CD4-positive, alpha-beta T cell treated with Interferon alpha-2 for 1 hour (primary cell): ENCODE results near the gene SBK1.
"Not testable (repeated sequence)": the region's sequence is repeated elsewhere in the genome, so short reads cannot be mapped to it uniquely, and the experiment has no call there.

Source experiments
- DNase-seq, 2 donors: peaks; one replicate each; pipeline ENCODE4 v3.0.0-alpha.2; 2020 to 2022

Gene SBK1

GRCh38 chr16:28291651-28292626 is at the start of gene SBK1:
TSS of gene SBK1 (plus strand) at chr16:28292525. CDS start at chr16:28317392, 24,867 bp downstream.
- DNase-seq = peak; percentile 81 to 90

DNA sequence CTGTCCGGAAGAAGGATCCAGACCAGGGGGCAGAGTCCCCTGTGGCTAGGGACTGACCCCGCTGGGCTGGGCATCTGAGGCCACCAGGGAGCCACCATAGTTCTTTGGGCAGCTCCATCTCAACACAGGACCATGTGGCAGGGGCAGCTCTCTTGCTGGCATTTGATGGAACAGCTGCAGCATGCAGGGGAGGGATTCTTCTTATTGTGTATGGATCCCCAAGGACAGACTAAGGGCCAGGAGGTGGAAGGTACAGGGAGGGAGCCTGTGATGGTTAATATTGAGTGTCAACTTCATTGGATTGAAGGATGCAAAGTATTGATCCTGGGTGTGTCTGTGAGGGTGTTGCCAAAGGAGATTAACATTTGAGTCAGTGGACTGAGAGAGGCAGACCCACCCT is 42.8 kb upstream of the SBK1 start:
- not testable (repeated sequence) for DNase-seq

DNA sequence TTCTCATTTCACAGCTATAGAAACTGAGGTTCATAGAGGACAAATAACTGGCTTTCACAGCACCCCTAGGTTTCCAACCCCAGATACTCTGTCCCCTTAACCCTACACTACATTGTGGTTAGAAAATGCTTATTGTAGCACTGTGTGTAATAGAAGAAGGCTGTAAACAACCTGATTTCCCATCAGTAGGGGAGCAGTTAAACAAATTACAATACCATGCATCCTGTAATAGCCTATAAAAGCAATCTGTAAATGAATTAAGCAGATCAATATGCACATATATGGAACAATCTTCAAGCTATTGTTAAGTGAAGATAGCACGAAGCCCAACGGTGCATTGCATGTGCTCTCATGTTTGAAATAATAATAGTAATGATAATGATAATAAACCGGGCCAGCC is 41.3 kb upstream of the SBK1 start:
- no peak for DNase-seq

GRCh38 chr16:28254158-28254557 is 38.2 kb upstream of the SBK1 start:
- DNase-seq = no peak

DNA sequence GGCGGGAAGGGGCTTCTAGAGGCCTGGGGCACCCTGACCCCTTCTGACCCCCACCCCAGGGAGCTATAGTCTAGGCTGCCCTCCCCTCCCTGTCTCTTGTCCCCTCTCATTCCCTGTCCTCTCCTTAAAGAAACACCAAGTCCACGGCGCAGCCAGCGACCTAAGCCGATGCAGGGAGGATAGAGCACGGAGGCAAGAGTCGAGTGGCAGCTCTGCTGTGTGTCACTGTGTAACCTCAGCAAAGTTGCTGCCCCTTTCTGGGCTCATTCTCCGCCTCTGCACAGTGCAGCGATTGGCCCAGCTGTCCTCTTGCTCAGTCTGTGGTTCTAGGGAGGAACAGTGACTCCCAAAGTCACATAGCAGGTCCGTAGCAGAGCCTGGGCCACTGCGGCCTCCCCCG is 36.5 kb upstream of the SBK1 start:
- DNase-seq = no peak

DNA sequence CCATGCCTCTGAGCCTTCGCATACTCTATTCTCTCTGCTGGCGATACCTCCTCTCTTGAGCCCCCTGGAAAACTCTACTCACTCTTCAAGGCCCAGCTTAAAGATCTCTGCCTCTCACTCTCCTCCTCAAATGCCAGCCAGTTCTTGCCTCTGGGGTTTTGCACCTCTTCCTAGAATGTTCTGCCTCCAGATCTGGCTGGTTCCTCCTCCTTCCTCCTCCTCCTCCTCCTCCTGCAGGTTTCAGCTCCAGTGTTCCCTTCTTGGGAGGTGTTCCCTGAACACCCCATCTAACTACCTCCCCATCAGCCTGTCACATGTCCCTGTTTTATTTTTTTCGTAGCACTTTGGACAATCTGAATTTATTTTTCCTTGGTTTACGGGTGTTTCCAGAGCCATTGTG is 35.1 kb upstream of the SBK1 start:
- DNase-seq = no peak

GRCh38 chr16:28258567-28258966 is 33.8 kb upstream of the SBK1 start:
- DNase-seq = no peak

DNA sequence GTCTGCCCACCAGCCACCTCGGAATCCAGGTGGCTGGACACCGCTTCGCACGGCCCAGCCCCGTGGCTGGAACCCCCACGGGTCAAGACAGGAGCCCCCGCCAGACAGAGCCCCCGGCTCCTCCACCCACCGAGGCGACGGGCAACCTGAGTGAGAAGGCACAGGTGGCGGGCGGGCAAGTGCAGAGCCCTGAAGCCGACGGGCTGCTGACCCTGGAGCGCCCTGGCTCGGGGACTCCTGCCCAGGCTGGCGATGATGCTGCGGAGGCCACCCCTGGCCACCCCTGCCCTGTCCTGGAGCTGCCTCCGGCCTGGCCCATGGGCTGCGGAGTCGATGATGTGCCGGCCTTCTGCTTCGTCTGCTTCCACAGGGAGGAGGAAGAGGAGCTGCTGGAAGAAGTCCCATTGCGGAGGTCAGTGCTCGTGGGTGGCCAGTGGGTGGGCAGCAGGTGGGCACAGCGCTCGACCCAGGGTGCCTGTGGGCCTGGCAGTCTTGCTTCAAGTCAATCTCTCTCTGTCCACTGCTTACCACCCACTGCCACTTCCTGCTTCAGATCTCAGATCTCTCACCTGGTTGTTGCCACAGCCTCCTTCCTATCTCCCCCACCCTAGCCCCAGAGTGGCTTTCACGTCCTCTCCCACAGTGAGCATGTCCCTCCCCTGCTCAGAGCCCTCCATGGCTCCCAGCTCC is 33.1 kb upstream of the SBK1 start:
- DNase-seq = no peak

DNA sequence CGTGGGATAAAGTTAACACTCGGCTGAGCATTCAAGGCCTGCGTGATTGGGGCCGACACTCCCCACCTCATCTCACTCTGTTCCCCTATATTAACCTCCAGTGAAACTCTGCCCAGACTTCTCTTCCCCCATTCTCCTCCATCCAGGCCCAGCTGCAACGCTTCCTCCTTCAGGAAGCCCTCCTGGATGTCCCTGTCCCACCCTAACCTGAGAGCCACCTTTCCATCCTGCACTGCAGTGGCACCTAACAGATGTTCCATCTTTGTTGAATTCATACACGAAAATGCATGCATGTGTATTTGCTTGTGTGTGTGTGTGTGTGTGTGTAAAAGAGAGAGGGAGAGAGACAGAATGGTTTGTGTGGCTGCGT is 32.6 kb upstream of the SBK1 start:
- DNase-seq = no peak

DNA sequence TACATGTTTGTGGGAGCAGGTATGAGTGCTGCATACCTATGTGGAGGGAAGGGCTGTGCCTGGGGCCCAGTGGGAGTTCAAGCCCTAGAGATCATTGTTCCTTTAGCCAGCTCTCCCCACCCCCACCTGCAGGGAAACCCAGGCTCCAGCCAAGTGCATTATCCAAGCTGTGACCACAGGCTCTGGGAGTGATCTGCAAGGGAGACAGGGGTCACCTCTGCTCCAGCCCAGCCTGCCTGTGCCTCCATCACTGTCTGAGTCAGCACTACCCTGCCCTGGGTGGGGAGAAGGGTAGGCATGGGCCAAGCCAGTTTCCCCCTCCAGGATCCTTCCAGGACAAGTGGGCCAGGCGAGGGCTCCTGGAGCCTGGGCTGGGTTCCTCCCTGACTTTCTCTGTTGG is 32.1 kb upstream of the SBK1 start:
- DNase-seq = no peak

DNA sequence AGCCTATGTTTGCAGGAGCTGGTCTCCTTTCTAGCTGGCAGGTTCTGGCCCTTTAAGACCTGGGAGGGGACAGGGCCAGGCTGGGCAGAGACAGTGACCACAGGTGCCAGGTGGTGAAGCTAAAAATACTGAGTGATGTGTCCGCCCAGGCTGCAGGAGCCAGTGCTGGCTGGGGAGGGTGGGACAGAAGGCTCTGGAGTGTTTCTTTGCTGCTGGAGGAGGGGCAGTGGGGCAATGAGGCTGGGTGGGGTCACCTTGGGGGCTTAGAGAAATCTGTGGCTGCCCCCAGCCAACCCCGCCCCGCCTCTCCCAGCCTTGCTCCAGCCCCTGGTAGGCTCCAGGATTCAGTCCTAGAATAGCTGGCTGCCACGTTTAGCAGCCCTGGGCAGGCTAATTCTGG is 30.4 kb upstream of the SBK1 start:
- no peak for DNase-seq

DNA sequence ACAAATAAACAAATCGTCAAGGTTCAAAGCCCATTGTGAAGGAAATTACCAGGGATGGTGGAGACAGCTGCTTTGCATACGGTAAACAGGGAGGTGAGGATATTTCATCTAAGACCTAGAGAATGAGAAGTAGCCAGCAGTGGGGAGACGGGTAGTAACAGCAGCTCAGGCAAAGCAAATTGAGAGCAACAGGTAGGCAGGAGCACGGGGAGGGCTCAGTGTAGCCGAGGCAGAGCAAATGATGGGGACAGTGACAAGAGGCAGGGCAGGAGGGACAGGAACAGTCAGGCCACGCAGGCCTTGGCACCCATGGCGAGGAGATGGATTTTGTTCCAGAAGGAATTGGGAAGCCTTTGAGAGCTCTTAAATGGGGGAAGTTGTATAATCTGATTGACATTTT is 29.0 kb upstream of the SBK1 start:
- DNase-seq = no peak

GRCh38 chr16:28264656-28265055 is 27.7 kb upstream of the SBK1 start:
- no peak for DNase-seq

DNA sequence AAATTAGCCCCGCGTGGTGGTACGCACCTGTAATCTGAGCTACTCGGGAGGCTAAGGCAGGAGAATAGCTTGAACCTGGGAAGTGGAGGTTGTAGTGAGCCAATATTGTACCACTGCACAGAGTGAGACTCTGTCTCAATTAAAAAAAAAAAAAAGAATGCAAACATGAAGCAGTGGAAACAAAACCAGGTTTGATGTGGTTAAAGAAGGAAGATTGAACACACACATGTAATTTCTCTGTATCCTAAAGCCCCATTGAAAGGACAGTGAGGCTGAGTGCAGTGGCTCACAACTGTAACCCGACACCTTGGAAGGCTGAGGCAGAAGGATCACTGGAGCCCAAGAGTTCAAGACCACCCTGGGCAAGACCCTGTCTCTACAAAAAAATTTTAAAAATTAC is 26.5 kb upstream of the SBK1 start:
- no peak for DNase-seq

DNA sequence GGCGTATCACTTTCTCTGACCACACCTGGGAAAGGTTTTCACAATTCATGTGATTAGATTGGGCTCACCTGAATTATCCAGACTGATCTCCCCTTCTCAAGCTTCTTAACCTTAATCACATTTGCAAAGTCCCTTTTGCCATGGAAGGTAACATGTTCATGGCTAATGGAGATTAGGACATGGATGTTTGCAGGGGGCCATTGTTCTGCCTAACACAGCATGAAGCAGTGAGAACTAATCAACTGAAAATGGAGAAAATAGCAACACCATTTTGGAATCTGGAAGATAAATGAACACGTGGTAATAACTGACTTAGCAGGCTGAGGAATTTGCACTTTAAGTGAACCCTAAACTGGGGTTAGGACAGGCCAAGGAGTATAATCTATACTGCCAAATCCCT is 25.0 kb upstream of the SBK1 start:
- no peak for DNase-seq

DNA sequence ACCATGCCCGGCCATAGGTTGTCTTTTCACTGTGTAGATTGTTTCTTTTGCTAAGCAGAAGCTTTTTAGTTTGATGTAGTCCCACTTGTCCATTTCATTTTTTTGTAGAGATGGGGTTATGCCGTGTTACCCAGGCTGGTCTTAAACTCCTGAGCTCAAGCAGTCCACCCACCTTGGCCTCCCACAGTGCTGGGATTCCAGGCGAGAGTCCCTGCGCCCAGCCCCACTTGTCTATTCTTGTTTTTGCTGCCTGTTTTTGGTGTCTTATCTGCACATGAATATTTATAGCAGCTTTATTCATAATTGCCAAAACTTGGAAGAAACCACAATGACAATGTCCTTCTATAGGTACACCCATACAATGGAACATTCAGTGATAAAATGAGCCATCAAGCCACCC is 18.8 kb upstream of the SBK1 start:
- DNase-seq = no peak

DNA sequence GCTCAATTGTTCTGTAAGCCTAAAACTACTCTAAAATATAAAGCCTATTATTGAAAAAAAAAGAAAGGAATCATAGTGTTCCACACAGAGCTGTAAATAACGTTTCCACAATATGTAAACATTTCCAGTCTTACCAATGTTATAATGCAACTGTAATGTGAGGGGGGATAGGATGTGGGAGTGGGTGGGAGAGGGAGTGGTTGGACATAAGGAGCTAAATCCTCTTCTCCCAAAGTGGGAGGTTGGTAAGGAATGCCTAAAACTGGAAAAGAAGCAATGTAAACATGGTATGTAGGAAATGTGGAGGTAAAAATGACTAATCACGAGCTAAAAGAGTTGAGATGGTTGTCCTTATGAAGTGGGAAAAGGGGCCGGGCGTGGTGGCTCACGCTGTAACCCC is 17.6 kb upstream of the SBK1 start:
- no peak for DNase-seq

- no peak for DNase-seq
These were observed 16.0 kb upstream of the SBK1 start for GRCh38 chr16:28276301-28276700.

DNA sequence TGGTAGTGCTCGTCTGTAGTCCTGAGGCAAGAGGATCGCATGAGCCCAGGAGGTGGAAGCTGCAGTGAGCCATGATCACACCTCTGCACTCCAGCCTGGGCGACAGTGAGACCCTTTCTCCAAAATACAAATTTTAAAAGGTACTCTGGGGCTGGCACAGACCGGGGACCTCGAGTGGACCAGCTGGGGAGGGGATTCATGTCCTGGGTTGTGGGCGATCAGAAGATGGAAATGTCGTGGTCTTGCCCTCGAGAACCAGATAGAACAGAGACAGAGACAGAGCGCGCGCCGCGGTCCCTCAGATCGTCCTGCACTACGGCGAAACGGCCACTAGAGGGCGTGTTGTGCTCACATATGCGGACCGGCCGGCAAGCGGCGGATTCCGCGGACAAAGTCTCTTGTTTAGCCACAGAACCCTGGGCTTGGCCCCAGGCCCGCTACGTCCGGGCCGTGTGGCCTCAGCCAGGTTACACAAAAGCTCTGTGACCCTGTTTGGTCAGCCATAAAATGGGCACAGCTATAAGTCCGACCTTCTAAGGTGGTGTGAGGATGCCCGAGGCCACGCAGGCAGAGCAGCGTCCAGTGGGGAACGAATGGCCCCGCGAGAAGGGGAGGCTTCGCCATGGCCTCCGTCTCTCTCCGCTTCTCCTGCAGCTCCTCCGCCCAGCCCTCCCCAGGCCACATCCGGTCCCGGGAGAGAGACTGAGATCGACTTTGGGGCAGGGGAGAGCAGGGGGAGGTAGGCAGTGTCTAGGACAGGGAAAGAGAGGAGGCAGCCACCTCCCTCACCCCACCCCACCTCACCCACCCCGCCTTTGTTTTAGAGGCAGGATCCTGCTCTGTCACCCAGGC is 14.6 kb upstream of the SBK1 start:
- DNase-seq = peak; percentile 80 to 89

GRCh38 chr16:28279006-28279405 is 13.3 kb upstream of the SBK1 start:
- DNase-seq = peak in 1 of 2 donors; percentile 41

GRCh38 chr16:28280881-28281836 is 11.2 kb upstream of the SBK1 start:
- no peak for DNase-seq

DNA sequence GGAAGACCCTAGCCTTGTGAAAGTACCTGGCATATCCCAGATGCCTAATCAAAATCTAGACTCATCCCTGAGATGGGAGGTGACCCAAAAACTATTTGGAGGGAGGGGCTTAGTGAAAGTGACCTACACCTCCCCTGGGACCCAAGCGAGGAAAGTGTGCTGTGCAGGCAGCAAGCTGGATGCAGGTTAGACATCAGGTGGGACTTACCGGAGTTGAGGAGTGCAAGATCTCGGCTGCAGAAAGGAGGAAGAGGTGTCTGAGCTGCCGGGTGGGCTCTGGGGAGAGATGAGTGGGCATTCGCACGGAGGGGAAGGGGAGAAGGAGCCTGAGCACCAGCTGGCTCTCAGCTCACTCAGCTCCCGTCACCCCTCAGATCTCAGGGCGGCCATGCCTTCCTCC is 10.3 kb upstream of the SBK1 start:
- DNase-seq = no peak
